Inflammatory macrophage treated with lipopolysaccharide for 1 hour (primary cell): ENCODE measurements around the gene MYO1C.
A peak's percentile ranks its signal among the peaks of the same experiment; 100 is the strongest.

ENCODE experiments used
- DNase-seq, 2 donors: peaks; one replicate each; pipeline ENCODE4 v3.0.0-alpha.2; 2020 to 2022

The MYO1C gene

GRCh38 chr17:1484060-1484535 is 8.4 kb downstream of the MYO1C start:
- no peak for DNase-seq

GRCh38 chr17:1482680-1483079 is 9.8 kb downstream of the MYO1C start:
- DNase-seq: no peak

- DNase-seq: no peak
Measured at GRCh38 chr17:1481736-1482135, 10.8 kb downstream of the MYO1C start.

GRCh38 chr17:1480747-1481465 is 11.6 kb downstream of the MYO1C start:
- DNase-seq: no peak

- DNase-seq: no peak
Measured at GRCh38 chr17:1478418-1478817, 14.1 kb downstream of the MYO1C start.

GRCh38 chr17:1475321-1475854 is 17.1 kb downstream of the MYO1C start:
- DNase-seq: no peak

- DNase-seq: peak; percentile 23 to 64
Measured at GRCh38 chr17:1474402-1475189, 17.9 kb downstream of the MYO1C start.

GRCh38 chr17:1473841-1474240 is 18.6 kb downstream of the MYO1C start:
- peak; percentile 63 to 93 for DNase-seq

- DNase-seq: no peak
Measured at GRCh38 chr17:1473170-1473569, 19.3 kb downstream of the MYO1C start.

- DNase-seq: no peak
Measured at GRCh38 chr17:1471911-1472821, 20.3 kb downstream of the MYO1C start.

- no peak for DNase-seq
Measured at GRCh38 chr17:1471490-1471889, 21.0 kb downstream of the MYO1C start.

- DNase-seq: no peak
Measured at GRCh38 chr17:1470755-1471462, 21.6 kb downstream of the MYO1C start.

GRCh38 chr17:1470071-1470754 is 22.3 kb downstream of the MYO1C start:
- no peak for DNase-seq

GRCh38 chr17:1469231-1469852 is 23.1 kb downstream of the MYO1C start:
- no peak for DNase-seq

GRCh38 chr17:1467898-1468492 is 24.5 kb downstream of the MYO1C start:
- peak in 1 of 2 donors; percentile 35 for DNase-seq

- DNase-seq: no peak
Measured at GRCh38 chr17:1467258-1467657, 25.2 kb downstream of the MYO1C start.

GRCh38 chr17:1464186-1464585 is 28.3 kb downstream of the MYO1C start:
- no peak for DNase-seq

GRCh38 chr17:1462164-1463112 is 30.0 kb downstream of the MYO1C start:
- DNase-seq: peak in 1 of 2 donors; percentile 17

- DNase-seq: peak; percentile 73 to 77
Measured at GRCh38 chr17:1461198-1461944, 31.1 kb downstream of the MYO1C start.
